Neural progenitor cell (in vitro differentiated cells): Measurements from ENCODE around the gene TTC39C. TPM values are rescaled to one million over a fixed set of nuclear protein-coding genes. Genes with fewer than 3 reads are reported as not detected.

Experiments used
- DNase-seq: peaks from one replicate; pipeline ENCODE4 v3.0.0-alpha.2; 2016; ENCODE audit warnings: low spot score
- H2AFZ ChIP-seq: fragments of 200-600 bp; sonication (generic); replicated peaks from 2 replicates; pipeline ENCODE4 v1.6.1; 2016; ENCODE audit warnings: antibody characterized with exemption
- H3F3A ChIP-seq: fragments of 200-600 bp; sonication (generic); 2 replicates; pipeline ENCODE4 v1.6.1; 2016; ENCODE audit warnings: antibody characterized with exemption, low read depth
- H3K27ac ChIP-seq: fragments of 200-600 bp; sonication (generic); 2 replicates; pipeline ENCODE4 v1.5.1; 2016; ENCODE audit warnings: mild to moderate bottlenecking
- H3K27me3 ChIP-seq: fragments of 200-600 bp; sonication (generic); 2 replicates; pipeline ENCODE4 v1.6.1; 2016; ENCODE audit warnings: mild to moderate bottlenecking, moderate library complexity
- H3K36me3 ChIP-seq: fragments of 200-600 bp; sonication (generic); 2 replicates; pipeline ENCODE4 v1.5.1; 2016
- H3K4me1 ChIP-seq: fragments of 200-600 bp; sonication (generic); 2 replicates; pipeline ENCODE4 v1.6.1; 2016; ENCODE audit warnings: mixed run types
- H3K4me2 ChIP-seq: fragments of 200-600 bp; sonication (generic); 2 replicates; pipeline ENCODE4 v1.6.1; 2016
- H3K4me3 ChIP-seq: fragments of 200-600 bp; sonication (generic); 2 replicates; pipeline ENCODE4 v1.5.1; 2016
- H3K79me2 ChIP-seq: fragments of 200-600 bp; sonication (generic); 2 replicates; pipeline ENCODE4 v1.6.1; 2016; ENCODE audit warnings: low read depth
- H3K9ac ChIP-seq: fragments of 200-600 bp; sonication (generic); 2 replicates; pipeline ENCODE4 v1.6.1; 2016
- H3K9me3 ChIP-seq: fragments of 200-600 bp; sonication (generic); 2 replicates; pipeline ENCODE4 v1.5.1; 2016; ENCODE audit warnings: low read depth
- H4K20me1 ChIP-seq: fragments of 200-600 bp; sonication (generic); 2 replicates; pipeline ENCODE4 v1.6.1; 2016; ENCODE audit warnings: low read depth
- H3K27ac Mint-ChIP-seq: 3 replicates; pipeline ENCODE4 v1.8.0; 2021; ENCODE audit warnings: mixed read lengths
- H3K27me3 Mint-ChIP-seq: 2 replicates; pipeline ENCODE4 v1.8.0; 2022; ENCODE audit warnings: low read depth, mild to moderate bottlenecking, inconsistent platforms, moderate library complexity, mixed read lengths; ENCODE audit not compliant: insufficient read depth
- H3K36me3 Mint-ChIP-seq: 3 replicates; pipeline ENCODE4 v1.8.0; 2021; ENCODE audit warnings: mixed read lengths
- H3K4me1 Mint-ChIP-seq: 3 replicates; pipeline ENCODE4 v1.8.0; 2021; ENCODE audit warnings: mixed read lengths
- H3K4me3 Mint-ChIP-seq: 3 replicates; pipeline ENCODE4 v1.8.0; 2021; ENCODE audit warnings: mild to moderate bottlenecking, moderate library complexity, mixed read lengths
- H3K9me3 Mint-ChIP-seq: 3 replicates; pipeline ENCODE4 v1.8.0; 2020; ENCODE audit warnings: mixed read lengths
- CTCF ChIP-seq: fragments of 200-600 bp; sonication (generic); IDR thresholded peaks from 2 replicates; pipeline ENCODE4 v1.5.1; 2017; ENCODE audit warnings: antibody characterized with exemption, mild to moderate bottlenecking
- EZH2 ChIP-seq: fragments of 200-600 bp; sonication (generic); IDR thresholded peaks from 2 replicates; pipeline ENCODE4 v1.6.1; 2017; ENCODE audit warnings: antibody characterized with exemption, mild to moderate bottlenecking, moderate library complexity
- EZH2phosphoT487 ChIP-seq: fragments of 200-600 bp; sonication (generic); IDR thresholded peaks from 2 replicates; pipeline ENCODE4 v1.6.1; 2017; ENCODE audit warnings: antibody characterized with exemption
- total RNA-seq: library from RNA; depleted of rRNA; stranded (reverse); fragments of >200 nt; gene quantifications from 2 replicates; pipeline ENCODE4 v1.2.3, GENCODE V29; 2015; ENCODE audit warnings: low replicate concordance

The TTC39C gene
- total RNA-seq, 1 donor from 2014 or later, result 27.6 TPM

GRCh38 chr18:24033641-24034412, 19.3 kb downstream of the TTC39C start:
- H3K27me3 Mint-ChIP-seq, result peaks cover 2% of the 10 kb centered on the region

GRCh38 chr18:24035316-24035715, 20.8 kb downstream of the TTC39C start:
- Mint-ChIP-seq H3K36me3 (peaks cover 12% of the 10 kb centered on the region), H3K4me3 (no peak overlapping the region), H3K27ac (no peak overlapping the region), H3K4me1 (no peaks in the 10 kb centered on the region), H3K9me3 (peaks cover 12% of the 10 kb centered on the region), H3K27me3 (no peaks in the 10 kb centered on the region)
- H3K9me3 ChIP-seq, result no peaks in the 10 kb centered on the region
- no peaks in the 10 kb centered on the region for H3F3A ChIP-seq
- H3K27ac ChIP-seq, result no peak overlapping the region
- no peak overlapping the region for H3K9ac ChIP-seq
- TF ChIP-seq CTCF, result no peak
- peaks cover 44% of the 10 kb centered on the region for H3K79me2 ChIP-seq
- no peak overlapping the region for H3K4me3 ChIP-seq
- H3K36me3 ChIP-seq, result no peaks in the 10 kb centered on the region
- no peaks in the 10 kb centered on the region for H3K4me1 ChIP-seq
- no peak overlapping the region for H3K4me2 ChIP-seq
- DNase-seq, result no peak
- no peaks in the 10 kb centered on the region for H3K27me3 ChIP-seq
- no peaks in the 10 kb centered on the region for H4K20me1 ChIP-seq
- no peak overlapping the region for H2AFZ ChIP-seq

More at GRCh38 chr18:24033641-24034412, 19.3 kb downstream of the TTC39C start:
- Histone ChIP-seq H3K36me3 (no peaks in the 10 kb centered on the region), H4K20me1 (no peaks in the 10 kb centered on the region), H3K4me1 (no peaks in the 10 kb centered on the region), H3K27me3 (no peaks in the 10 kb centered on the region), H3K79me2 (peaks cover 44% of the 10 kb centered on the region), H3K4me3 (no peak overlapping the region), H3K9ac (no peak overlapping the region), H3F3A (no peaks in the 10 kb centered on the region), H3K27ac (no peak overlapping the region), H3K9me3 (no peaks in the 10 kb centered on the region), H2AFZ (no peak overlapping the region), H3K4me2 (no peak overlapping the region)
- Mint-ChIP-seq H3K27ac (no peak overlapping the region), H3K4me3 (no peak overlapping the region), H3K9me3 (peaks cover 12% of the 10 kb centered on the region), H3K4me1 (peaks cover 2% of the 10 kb centered on the region), H3K36me3 (peaks cover 15% of the 10 kb centered on the region)
- no peak for DNase-seq
- no peak for TF ChIP-seq CTCF
- no peak for TF ChIP-seq EZH2phosphoT487

- Histone ChIP-seq H3K27me3 (no peaks in the 10 kb centered on the region), H3K4me2 (no peak overlapping the region), H3K27ac (no peak overlapping the region), H3K4me1 (no peaks in the 10 kb centered on the region), H4K20me1 (no peaks in the 10 kb centered on the region), H3F3A (no peaks in the 10 kb centered on the region), H3K4me3 (no peak overlapping the region), H3K36me3 (no peaks in the 10 kb centered on the region), H3K79me2 (peaks cover 46% of the 10 kb centered on the region), H3K9me3 (no peaks in the 10 kb centered on the region), H3K9ac (no peak overlapping the region), H2AFZ (no peak overlapping the region)
- H3K27ac Mint-ChIP-seq, result no peak overlapping the region
- H3K36me3 Mint-ChIP-seq, result peaks cover 7% of the 10 kb centered on the region
- no peak overlapping the region for H3K4me3 Mint-ChIP-seq
- no peak for DNase-seq
- no peaks in the 10 kb centered on the region for H3K27me3 Mint-ChIP-seq
- H3K9me3 Mint-ChIP-seq, result peaks cover 18% of the 10 kb centered on the region
- no peak for TF ChIP-seq CTCF
- no peak for TF ChIP-seq EZH2
- TF ChIP-seq EZH2phosphoT487, result no peak
- H3K4me1 Mint-ChIP-seq, result no peaks in the 10 kb centered on the region
Observed at GRCh38 chr18:24039671-24040070, 25.1 kb downstream of the TTC39C start.
